Measurements from ENCODE around the gene OVCH2.

DNA sequence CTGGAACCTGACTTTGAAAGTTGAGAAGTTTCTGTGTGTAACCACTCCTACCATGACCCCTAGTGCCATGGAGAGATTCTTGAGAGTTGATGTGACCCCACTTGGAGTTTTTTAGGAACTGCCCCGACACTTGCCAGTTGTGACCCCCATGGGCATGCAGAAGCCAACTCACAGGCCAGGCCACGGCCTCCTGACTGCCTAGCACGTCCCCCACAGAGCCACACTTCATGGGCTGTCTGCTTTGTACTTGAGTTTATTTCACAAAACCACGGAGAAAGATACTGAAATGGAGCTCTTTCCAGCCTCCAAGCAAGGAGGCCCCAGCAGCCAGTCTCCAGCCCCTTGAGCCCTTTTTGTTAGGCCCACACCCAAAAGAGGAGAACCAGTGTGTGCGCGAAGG lies 41.4 kb downstream of the OVCH2 start:
- TF ChIP-seq, protein P1, sequence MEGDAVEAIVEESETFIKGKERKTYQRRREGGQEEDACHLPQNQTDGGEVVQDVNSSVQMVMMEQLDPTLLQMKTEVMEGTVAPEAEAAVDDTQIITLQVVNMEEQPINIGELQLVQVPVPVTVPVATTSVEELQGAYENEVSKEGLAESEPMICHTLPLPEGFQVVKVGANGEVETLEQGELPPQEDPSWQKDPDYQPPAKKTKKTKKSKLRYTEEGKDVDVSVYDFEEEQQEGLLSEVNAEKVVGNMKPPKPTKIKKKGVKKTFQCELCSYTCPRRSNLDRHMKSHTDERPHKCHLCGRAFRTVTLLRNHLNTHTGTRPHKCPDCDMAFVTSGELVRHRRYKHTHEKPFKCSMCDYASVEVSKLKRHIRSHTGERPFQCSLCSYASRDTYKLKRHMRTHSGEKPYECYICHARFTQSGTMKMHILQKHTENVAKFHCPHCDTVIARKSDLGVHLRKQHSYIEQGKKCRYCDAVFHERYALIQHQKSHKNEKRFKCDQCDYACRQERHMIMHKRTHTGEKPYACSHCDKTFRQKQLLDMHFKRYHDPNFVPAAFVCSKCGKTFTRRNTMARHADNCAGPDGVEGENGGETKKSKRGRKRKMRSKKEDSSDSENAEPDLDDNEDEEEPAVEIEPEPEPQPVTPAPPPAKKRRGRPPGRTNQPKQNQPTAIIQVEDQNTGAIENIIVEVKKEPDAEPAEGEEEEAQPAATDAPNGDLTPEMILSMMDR (IDR thresholded peaks at IDR 0.05), result no peak
- TF ChIP-seq POLR2A (IDR thresholded peaks at IDR 0.05), result no peak
- TF ChIP-seq POLR2AphosphoS5 (IDR thresholded peaks at IDR 0.05), result no peak
